HEK293T (cell line): Measurements from ENCODE around the gene PRKCA.

Experiments used
- ARNT ChIP-seq: fragments of 450-650 bp; IDR thresholded peaks from 2 replicates; pipeline ENCODE4 v1.6.1; 2017; ENCODE audit warnings: mild to moderate bottlenecking
- ELF4 ChIP-seq: fragments of 450-650 bp; IDR thresholded peaks from 2 replicates; pipeline ENCODE4 v1.6.1; 2017; ENCODE audit warnings: antibody characterized with exemption
- FOXA1 ChIP-seq: fragments of 450-650 bp; IDR thresholded peaks from 2 replicates; pipeline ENCODE4 v1.6.1; 2016; ENCODE audit warnings: mild to moderate bottlenecking
- FOXK2 ChIP-seq: fragments of 450-650 bp; IDR thresholded peaks from 2 replicates; pipeline ENCODE4 v1.6.1; 2016; ENCODE audit warnings: mild to moderate bottlenecking
- FOXM1 ChIP-seq: fragments of 450-650 bp; IDR thresholded peaks from 2 replicates; pipeline ENCODE4 v1.6.1; 2017; ENCODE audit warnings: mild to moderate bottlenecking, borderline replicate concordance
- NFRKB ChIP-seq: fragments of 450-650 bp; IDR thresholded peaks from 2 replicates; pipeline ENCODE4 v1.6.1; 2016; ENCODE audit warnings: mild to moderate bottlenecking, moderate library complexity
- PKNOX1 ChIP-seq: fragments of 450-650 bp; IDR thresholded peaks from 2 replicates; pipeline ENCODE4 v1.6.1; 2016
- SP1 ChIP-seq: fragments of 450-650 bp; IDR thresholded peaks from 2 replicates; pipeline ENCODE4 v1.6.1; 2017
- SUZ12 ChIP-seq: fragments of 450-650 bp; IDR thresholded peaks from 2 replicates; pipeline ENCODE4 v1.6.1; 2016; ENCODE audit warnings: mild to moderate bottlenecking
- TARDBP ChIP-seq: fragments of 450-650 bp; IDR thresholded peaks from 2 replicates; pipeline ENCODE4 v1.6.1; 2016
- ZNF384 ChIP-seq: fragments of 450-650 bp; IDR thresholded peaks from 2 replicates; pipeline ENCODE4 v1.6.1; 2016

GRCh38 chr17:66514227-66514806 is 211.9 kb downstream of the PRKCA start:
- TF ChIP-seq SUZ12 (no peak), FOXK2 (no peak), ZNF384 (no peak), ELF4 (no peak), SP1 (no peak), PKNOX1 (no peak), FOXM1 (no peak), TARDBP (no peak), NFRKB (no peak), ARNT (no peak), FOXA1 (no peak)
